H1 (cell line): ENCODE data around the gene TMTC4. TPM values are rescaled to one million over a fixed set of nuclear protein-coding genes. Genes with fewer than 3 reads are reported as not detected.

Source experiments
- CTCF ChIA-PET: fragments of 300-600 bp; sonication (Branson Sonifier 250); formaldehyde crosslinking; loops from one replicate; lab custom pipeline; 2021; ENCODE audit not compliant: partially characterized antibody; lab: Charles Lee
- POLR2A ChIA-PET: fragments of 300-600 bp; sonication (Branson Sonifier 250); formaldehyde crosslinking; loops from one replicate; lab custom pipeline; 2021; ENCODE audit warnings: inconsistent platforms; ENCODE audit not compliant: partially characterized antibody; lab: Charles Lee
- DNase-seq, 2 experiments: peaks; one replicate each; pipeline versions ENCODE4 v3.0.0 to v3.0.0-alpha.2; 2010 to 2022; ENCODE audit warnings: low spot score in 2 of 2, low read depth in 1 of 2, mixed read lengths in 1 of 2
- FAIRE-seq: peaks from 2 replicates; lab custom pipeline; 2011; peaks lifted over from hg19 to GRCh38; lab: Jason Lieb, UNC
- H2AFZ ChIP-seq: 2 replicates; pipeline ENCODE4 v1.8.1; 2012; ENCODE audit warnings: low read length, inconsistent platforms
- H2AK5ac ChIP-seq: 2 replicates; pipeline ENCODE4 v1.6.1; 2013; ENCODE audit warnings: low read depth, low read length
- H2BK120ac ChIP-seq: replicated peaks from 2 replicates; pipeline ENCODE3; 2013; ENCODE audit warnings: low read depth, low read length, inconsistent platforms
- H2BK12ac ChIP-seq: 2 replicates; pipeline ENCODE4 v1.6.1; 2013; ENCODE audit warnings: low read depth, low read length
- H2BK15ac ChIP-seq: 2 replicates; pipeline ENCODE4 v1.6.1; 2013; ENCODE audit warnings: low read length
- H2BK20ac ChIP-seq: 2 replicates; pipeline ENCODE4 v1.6.1; 2013; ENCODE audit warnings: low read length
- H2BK5ac ChIP-seq: 2 replicates; pipeline ENCODE4 v1.6.1; 2013; ENCODE audit warnings: low read depth, low read length
- H3K14ac ChIP-seq: 2 replicates; pipeline ENCODE4 v1.6.1; 2013; ENCODE audit warnings: inconsistent platforms; ENCODE audit not compliant: insufficient read length
- H3K18ac ChIP-seq: 2 replicates; pipeline ENCODE4 v1.6.1; 2013; ENCODE audit warnings: low read length; ENCODE audit errors: extremely low read depth
- H3K23ac ChIP-seq: 2 replicates; pipeline ENCODE4 v1.6.1; 2013; ENCODE audit warnings: inconsistent platforms; ENCODE audit not compliant: insufficient read length
- H3K23me2 ChIP-seq: 2 replicates; pipeline ENCODE4 v1.6.1; 2013; ENCODE audit warnings: low read depth, low read length
- H3K27ac ChIP-seq: 2 replicates; pipeline ENCODE4 v1.6.1; 2011; ENCODE audit warnings: low read depth, low read length, inconsistent platforms
- H3K27me3 ChIP-seq, 4 experiments: replicated peaks in 1 of 4; 1 replicate in 1 of 4; 2 replicates in 3 of 4; pipeline versions ENCODE4 v1.6.1 to v1.8.1; 2011 to 2013; ENCODE audit warnings: low read length in 3 of 4, mild to moderate bottlenecking in 3 of 4, inconsistent platforms in 2 of 4, mixed read lengths in 2 of 4, moderate library complexity in 1 of 4; ENCODE audit not compliant: control insufficient read depth in 3 of 4, insufficient read depth in 3 of 4; ENCODE audit errors: extremely low read depth in 1 of 4
- H3K36me3 ChIP-seq, 4 experiments: 2 replicates each; pipeline versions ENCODE4 v1.6.1 to v1.8.1; 2011 to 2013; ENCODE audit warnings: mild to moderate bottlenecking in 4 of 4, low read length in 3 of 4, moderate library complexity in 2 of 4, control low read depth in 1 of 4, inconsistent platforms in 1 of 4; ENCODE audit not compliant: insufficient read depth in 4 of 4, control insufficient read depth in 2 of 4
- H3K4ac ChIP-seq: replicated peaks from 2 replicates; pipeline ENCODE3; 2013; ENCODE audit warnings: low read length, low read depth, mixed read lengths, inconsistent platforms; ENCODE audit not compliant: insufficient read length
- H3K4me1 ChIP-seq, 4 experiments: replicated peaks in 1 of 4; 1 replicate in 1 of 4; 2 replicates in 3 of 4; pipeline versions ENCODE4 v1.6.1 to v1.8.1; 2011 to 2013; ENCODE audit warnings: low read length in 3 of 4, inconsistent platforms in 2 of 4, mixed read lengths in 1 of 4; ENCODE audit not compliant: insufficient read depth in 4 of 4, control insufficient read depth in 3 of 4
- H3K4me2 ChIP-seq, 2 experiments: 2 replicates each; pipeline versions ENCODE4 v1.6.1 to v1.8.1; 2011 to 2013; ENCODE audit warnings: low read depth in 2 of 2, low read length in 2 of 2, control low read depth in 1 of 2, inconsistent platforms in 1 of 2, mild to moderate bottlenecking in 1 of 2; ENCODE audit not compliant: insufficient read depth in 1 of 2
- H3K4me3 ChIP-seq, 4 experiments: fragments of 200-600, 300-600 bp in 1 of 4; sonication (generic), shearing (Covaris generic), sonication (Bioruptor Twin) in 1 of 4; 2 replicates each; pipeline versions ENCODE4 v1.5.1 to v1.8.1; 2011 to 2016; ENCODE audit warnings: low read length in 4 of 4, low read depth in 3 of 4, control low read depth in 2 of 4, inconsistent platforms in 2 of 4, mild to moderate bottlenecking in 2 of 4, mixed read lengths in 1 of 4, moderate library complexity in 1 of 4; ENCODE audit not compliant: insufficient read depth in 2 of 4; ENCODE audit errors: extremely low read depth in 1 of 4
- H3K56ac ChIP-seq: replicated peaks from 2 replicates; pipeline ENCODE3; 2013; ENCODE audit warnings: low read depth, mild to moderate bottlenecking, mixed read lengths, low read length, inconsistent platforms; ENCODE audit not compliant: insufficient read length
- H3K79me1 ChIP-seq: 2 replicates; pipeline ENCODE4 v1.6.1; 2013; ENCODE audit warnings: low read depth, low read length, control low read depth
- H3K79me2 ChIP-seq, 2 experiments: 2 replicates each; pipeline versions ENCODE4 v1.6.1 to v1.8.1; 2012 to 2013; ENCODE audit warnings: low read length in 2 of 2, mild to moderate bottlenecking in 2 of 2, inconsistent platforms in 1 of 2; ENCODE audit not compliant: insufficient read depth in 2 of 2, control insufficient read depth in 1 of 2
- H3K9ac ChIP-seq, 4 experiments: replicated peaks in 1 of 4; 1 replicate in 1 of 4; 2 replicates in 3 of 4; pipeline versions ENCODE4 v1.6.1 to v1.8.1; 2011 to 2013; ENCODE audit warnings: low read depth in 3 of 4, low read length in 3 of 4, control low read depth in 2 of 4, mild to moderate bottlenecking in 2 of 4, moderate library complexity in 2 of 4, inconsistent platforms in 1 of 4; ENCODE audit errors: extremely low read depth in 1 of 4
- H3K9me3 ChIP-seq, 2 experiments: 2 replicates each; pipeline versions ENCODE4 v1.6.1 to v1.8.1; 2012 to 2013; ENCODE audit warnings: mild to moderate bottlenecking in 2 of 2, moderate library complexity in 2 of 2, control low read depth in 1 of 2, inconsistent platforms in 1 of 2, low read depth in 1 of 2, low read length in 1 of 2, mixed read lengths in 1 of 2; ENCODE audit not compliant: insufficient read depth in 2 of 2
- H4K20me1 ChIP-seq, 2 experiments: replicated peaks in 1 of 2; 2 replicates each; pipeline versions ENCODE3 to v1.8.1; 2011 to 2013; ENCODE audit warnings: inconsistent platforms in 2 of 2, low read length in 2 of 2, mild to moderate bottlenecking in 1 of 2; ENCODE audit not compliant: insufficient read depth in 2 of 2, control insufficient read depth in 1 of 2
- H4K5ac ChIP-seq: 2 replicates; pipeline ENCODE4 v1.6.1; 2013; ENCODE audit warnings: low read length, low read depth, mixed read lengths, inconsistent platforms; ENCODE audit not compliant: insufficient read length
- H4K8ac ChIP-seq: 2 replicates; pipeline ENCODE4 v1.8.0; 2013; ENCODE audit warnings: mild to moderate bottlenecking, moderate library complexity, low read length, inconsistent platforms; ENCODE audit not compliant: insufficient read depth; ENCODE audit errors: extremely low read depth
- H4K91ac ChIP-seq: replicated peaks from 2 replicates; pipeline ENCODE3; 2013; ENCODE audit warnings: low read length, mixed read lengths, inconsistent platforms; ENCODE audit not compliant: insufficient read length
- ATF2 ChIP-seq: IDR thresholded peaks from 2 replicates; pipeline ENCODE4 v1.6.1; 2012; ENCODE audit warnings: low read length, inconsistent platforms
- BCL11A ChIP-seq, 2 experiments: IDR thresholded peaks; one replicate each; pipeline ENCODE4 v1.6.1; 2011; ENCODE audit warnings: low read depth in 2 of 2, low read length in 2 of 2, mild to moderate bottlenecking in 2 of 2
- CTBP2 ChIP-seq: IDR thresholded peaks from 2 replicates; pipeline ENCODE4 v1.7.0; 2011; ENCODE audit warnings: borderline replicate concordance, mild to moderate bottlenecking, moderate library complexity, mixed read lengths, low read length; ENCODE audit not compliant: insufficient read depth, insufficient read length
- EGR1 ChIP-seq: IDR thresholded peaks from 2 replicates; pipeline ENCODE4 v1.6.1; 2011; ENCODE audit warnings: low read depth, low read length, borderline replicate concordance
- EP300 ChIP-seq, 2 experiments: IDR thresholded peaks; 1 replicate in 1 of 2; 2 replicates in 1 of 2; pipeline ENCODE4 v1.6.1; 2011 to 2012; ENCODE audit warnings: low read depth in 2 of 2, low read length in 2 of 2, mild to moderate bottlenecking in 2 of 2, borderline replicate concordance in 1 of 2, inconsistent platforms in 1 of 2, moderate library complexity in 1 of 2
- FOSL1 ChIP-seq: IDR thresholded peaks from 2 replicates; pipeline ENCODE4 v1.6.1; 2011; ENCODE audit warnings: mild to moderate bottlenecking, low read depth, low read length, moderate library complexity; ENCODE audit not compliant: insufficient read depth
- MAFK ChIP-seq: IDR thresholded peaks from 2 replicates; pipeline ENCODE4 v1.6.1; 2012; ENCODE audit warnings: low read depth, mild to moderate bottlenecking, improper control_type of control experiment, low read length
- NRF1 ChIP-seq: IDR thresholded peaks from 2 replicates; pipeline ENCODE4 v1.6.1; 2011; ENCODE audit warnings: mild to moderate bottlenecking, low read depth, low read length, improper control_type of control experiment
- RBBP5 ChIP-seq: IDR thresholded peaks from 2 replicates; pipeline ENCODE4 v1.7.1; 2012; ENCODE audit warnings: low read depth, mild to moderate bottlenecking, inconsistent platforms, low read length, moderate library complexity, borderline replicate concordance
- SAP30 ChIP-seq: fragments of 300-600 bp; sonication (generic); IDR thresholded peaks from 2 replicates; pipeline ENCODE4 v1.7.1; 2012; ENCODE audit warnings: low read length, moderate library complexity, mild to moderate bottlenecking, inconsistent platforms; ENCODE audit not compliant: insufficient read depth, insufficient replicate concordance
- YY1 ChIP-seq: IDR thresholded peaks from 2 replicates; pipeline ENCODE4 v1.6.1; 2011; ENCODE audit warnings: low read depth, mild to moderate bottlenecking, low read length
- WGBS, 2 experiments: shearing (Covaris generic) in 1 of 2; methylation state at CpG; one replicate each; pipeline versions ENCODE4 v1.1.6 to v1.1.7; 2013 to 2015; ENCODE audit warnings: low lambda C conversion rate in 2 of 2, mixed read lengths in 2 of 2, inconsistent platforms in 1 of 2, low coverage in 1 of 2, missing lambda C conversion rate in 1 of 2; ENCODE audit not compliant: insufficient replicate concordance in 2 of 2, insufficient coverage in 1 of 2, insufficient read length in 1 of 2; ENCODE audit errors: extremely low coverage in 1 of 2, missing lambda C conversion rate in 1 of 2; 5-methylcytosine and 5-hydroxymethylcytosine counted together
- polyA plus RNA-seq, 7 experiments: library from polyadenylated mRNA; depleted of rRNA in 3 of 7; stranded (reverse) in 5 of 7; unstranded in 2 of 7; fragments of >200 nt in 5 of 7; fragments of 200-250 nt in 2 of 7; gene quantifications; 1 replicate in 5 of 7; 2 replicates in 1 of 7; 4 replicates in 1 of 7; pipeline versions ENCODE4 v1.2.1 to v1.2.3, GENCODE V29; 2011 to 2013; ENCODE audit warnings: missing spikeins in 2 of 7, mixed read lengths in 2 of 7
- total RNA-seq: library from RNA; stranded (reverse); fragmentation: NEBNext Ultra II Directional; extraction: Animal tissue kit (Norgen Biotek cat#: 25700); gene quantifications from 2 replicates; pipeline ENCODE4 v1.2.1, GENCODE V29; 2021

TMTC4 gene
- total and polyA plus RNA-seq, 2 of the 8 experiments (the other 6 are each of a cell fraction or from before 2014, with no cell fraction given) = 26.3 to 42.6 TPM

- no peak for DNase-seq
- Histone ChIP-seq H3K56ac (no peak overlapping the region), H2BK15ac (no peak overlapping the region), H3K4me3 (no peak overlapping the region), H3K4me1 (peaks cover 0 to 4% (median 2%) of the 10 kb centered on the region in 4 experiments; a peak in 3 of 7 replicates), H2BK120ac (no peak overlapping the region), H3K79me1 (no peaks in the 10 kb centered on the region), H3K23ac (no peak overlapping the region), H3K14ac (no peak overlapping the region), H3K9ac (no peak overlapping the region), H2AFZ (no peak overlapping the region), H3K23me2 (no peaks in the 10 kb centered on the region), H4K20me1 (peaks cover 0 to 1% of the 10 kb centered on the region in 2 experiments), H4K91ac (no peak overlapping the region), H3K18ac (no peak overlapping the region), H4K5ac (no peak overlapping the region), H3K27ac (no peak overlapping the region), H4K8ac (no peak overlapping the region), H2BK12ac (no peak overlapping the region), H3K9me3 (no peaks in the 10 kb centered on the region), H3K4me2 (no peak overlapping the region), H3K4ac (no peak overlapping the region), H3K27me3 (no peaks in the 10 kb centered on the region), H3K36me3 (peaks cover 7 to 57% (median 36%) of the 10 kb centered on the region in 4 experiments; a peak in 7 of 8 replicates), H3K79me2 (no peaks in the 10 kb centered on the region), H2AK5ac (no peak overlapping the region), H2BK20ac (no peak overlapping the region), H2BK5ac (no peak overlapping the region)
- WGBS, 2 experiments = 82% methylated on average over 8 of the region's 8 CpGs; no CpG with 5 or more reads in 1 of the 2 experiments
- TF ChIP-seq FOSL1 = no peak
- TF ChIP-seq EP300 (IDR thresholded peaks at IDR 0.05; ENCODE audit: borderline replicate concordance in 1 of 2, low read depth in 2 of 2, low read length in 2 of 2) = no peak
- no peak for TF ChIP-seq YY1
- no peak for TF ChIP-seq EGR1
- no peak for TF ChIP-seq BCL11A (IDR thresholded peaks at IDR 0.05; ENCODE audit: low read depth in 2 of 2, low read length in 2 of 2)
- no peak for TF ChIP-seq NRF1
- TF ChIP-seq ATF2 = no peak
- no peak for TF ChIP-seq CTBP2
- TF ChIP-seq MAFK = no peak
- no peak for TF ChIP-seq SAP30
- TF ChIP-seq RBBP5 = no peak
- POLR2A ChIA-PET = no interaction called here
- no peak for FAIRE-seq
- CTCF ChIA-PET = interaction anchor here (0.5 to 2.5 kb wide), 8 partner anchors 10 to 281 kb away, joined by 3 to 8 read pairs (median 4); no protein-coding TSS in a partner anchor
Observed at GRCh38 chr13:100660761-100661160, 13.8 kb downstream of the TMTC4 start.
